Activated T-cell treated with anti-CD3 and anti-CD28 coated beads for 4 hours (primary cell): Measurements from ENCODE around the gene MBD3L3.
A peak's percentile ranks its signal among the peaks of the same experiment; 100 is the strongest.
"Not testable (repeated sequence)": the region's sequence is repeated elsewhere in the genome, so short reads cannot be mapped to it uniquely, and the experiment has no call there.

Experiments
- DNase-seq: peaks from one replicate; pipeline ENCODE4 v3.0.0-alpha.2; 2020

The MBD3L3 gene

DNA sequence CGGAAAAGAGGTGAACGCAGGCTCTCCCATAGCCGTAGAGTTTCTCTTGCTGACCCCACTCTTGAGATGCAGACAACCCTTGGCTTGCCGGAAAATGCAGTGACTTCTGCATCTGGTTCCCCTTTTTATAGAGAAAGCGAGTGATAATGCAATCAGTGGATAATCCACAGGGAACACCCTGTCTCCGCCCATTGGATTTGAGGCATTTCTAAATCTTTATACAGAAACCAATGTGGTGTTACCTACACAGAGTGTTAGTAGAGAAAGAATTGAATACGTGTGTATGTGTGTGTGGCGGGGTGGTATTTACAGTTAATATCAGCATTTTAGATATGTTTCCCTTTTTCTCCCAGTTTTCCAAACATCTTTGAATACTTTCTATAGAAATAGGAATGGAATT is at the start of gene MBD3L3:
Gene MBD3L3, minus strand, starts transcription at position 101 of the 400 bp plus-strand sequence. Its CDS starts 71 bp downstream, at position 30.
- not testable (repeated sequence) for DNase-seq

DNA sequence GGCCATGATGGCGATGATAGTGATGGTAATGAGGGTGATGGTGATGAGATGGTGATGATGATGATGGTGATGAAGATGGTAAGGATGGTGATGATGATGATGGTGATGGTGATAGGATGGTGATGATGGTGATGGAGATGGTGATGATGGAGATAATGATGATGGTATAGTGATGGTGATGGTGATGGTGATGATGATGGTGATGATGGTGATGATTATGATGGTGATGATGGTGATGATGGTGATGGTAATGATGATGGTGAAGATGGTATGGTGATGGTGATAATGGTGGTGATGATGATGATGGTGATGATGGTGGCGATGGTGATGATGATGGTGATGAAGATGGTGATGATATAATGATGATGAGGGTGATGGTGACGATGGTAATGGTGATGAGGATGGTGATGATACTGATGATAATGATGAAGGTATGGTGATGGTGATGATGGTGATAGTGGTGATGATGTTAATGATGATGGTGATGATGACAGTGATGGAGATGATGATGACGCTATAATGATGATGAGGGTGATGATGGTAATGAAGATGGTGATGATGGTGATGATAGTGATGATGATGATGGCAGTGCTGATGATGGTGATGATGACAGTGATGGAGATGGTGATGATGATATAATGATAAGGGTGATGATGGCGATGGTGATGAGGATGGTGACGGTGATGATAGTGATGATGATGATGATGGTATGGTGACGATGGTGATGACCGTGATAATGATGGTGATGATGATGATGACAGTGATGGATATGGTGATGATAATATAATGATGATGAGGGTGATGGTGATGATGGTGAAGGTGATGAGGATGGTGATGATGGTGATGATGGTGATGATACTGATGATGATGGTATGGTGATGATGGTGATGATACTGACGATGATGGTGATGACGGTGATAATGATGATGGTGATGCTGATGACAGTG is 48.5 kb upstream of the MBD3L3 start:
- no peak for DNase-seq

DNA sequence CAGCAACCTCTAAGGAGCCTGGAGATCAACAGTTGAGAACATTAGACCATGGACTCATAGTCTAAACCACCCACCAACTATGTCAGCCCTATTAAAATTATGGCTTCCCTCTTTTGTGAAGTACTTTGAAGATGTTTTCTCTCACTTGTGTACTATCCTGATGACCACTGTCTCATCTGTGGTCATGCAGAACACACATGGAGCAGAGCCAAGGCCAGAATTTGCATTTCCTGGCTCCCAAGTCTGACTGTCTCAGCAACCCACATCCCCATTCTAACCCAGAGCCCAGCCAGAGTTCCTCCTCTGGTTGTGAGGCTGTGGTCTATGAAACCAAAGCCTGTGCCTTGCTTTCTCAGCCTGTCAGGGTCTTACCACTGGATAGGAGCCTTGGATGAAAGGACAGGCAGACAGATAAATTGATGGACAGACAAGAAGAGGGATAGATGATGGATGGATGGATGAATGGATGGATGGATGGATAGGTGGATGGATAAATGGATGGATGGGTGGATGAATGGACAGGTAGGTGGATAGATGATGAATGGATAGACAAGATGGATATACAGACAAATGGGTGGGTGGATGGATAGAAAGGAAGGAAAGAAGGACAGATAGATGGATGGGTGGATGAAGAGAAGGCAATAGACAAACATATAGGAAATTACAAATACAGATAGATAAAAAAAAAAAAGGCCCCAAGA is 46.4 kb upstream of the MBD3L3 start:
- no peak for DNase-seq

DNA sequence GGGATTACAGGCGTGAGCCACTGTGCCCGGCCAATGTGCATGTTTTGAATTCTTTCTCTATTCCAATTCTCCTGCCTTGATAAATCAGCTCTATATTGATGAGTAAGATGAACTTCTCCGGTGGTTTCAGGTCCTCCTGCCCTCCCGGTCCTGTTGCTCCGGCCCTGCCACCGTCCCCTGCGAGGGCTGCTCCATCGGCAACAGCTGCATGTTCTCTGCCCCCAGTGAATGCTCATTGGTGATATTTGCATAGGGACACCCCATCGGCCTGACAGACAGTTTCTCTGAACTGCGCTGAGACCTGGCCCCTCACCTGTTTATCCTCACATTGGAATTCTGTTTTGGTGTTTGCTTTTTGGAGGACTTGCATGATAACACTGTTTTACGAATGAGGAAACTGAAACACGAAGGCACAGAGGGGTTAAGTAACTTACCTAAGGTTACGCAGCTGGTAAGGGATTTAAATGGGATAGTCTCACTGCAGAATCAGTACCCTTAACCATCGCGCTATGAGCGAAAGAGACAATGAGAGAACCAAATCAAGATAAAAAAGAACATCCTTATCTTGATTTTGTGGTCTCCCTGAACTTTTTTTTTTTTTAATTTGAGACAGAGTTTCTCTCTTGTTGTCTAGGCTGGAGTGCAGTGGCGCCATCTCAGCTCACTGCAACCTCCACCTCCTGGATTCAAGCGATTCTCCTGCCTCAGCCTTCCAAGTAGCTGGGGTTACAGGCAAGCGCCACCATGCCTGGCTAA is 43.2 kb upstream of the MBD3L3 start:
- no peak for DNase-seq

DNA sequence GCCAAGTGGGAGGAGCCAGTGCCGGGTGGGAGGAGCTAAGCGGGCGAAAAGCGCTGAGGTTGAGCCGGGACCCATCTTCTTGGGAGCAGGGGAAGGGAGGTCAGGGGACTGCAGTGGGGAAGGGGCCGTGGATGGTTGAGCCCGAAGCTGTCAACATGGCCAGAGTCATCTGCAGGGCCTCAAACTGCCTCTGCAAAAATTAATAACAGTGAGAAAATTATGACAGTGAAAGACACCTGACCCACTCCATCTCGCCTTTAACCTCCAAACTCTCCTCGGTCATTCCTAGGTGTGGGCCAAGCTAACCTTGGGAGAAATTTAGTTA is 41.1 kb upstream of the MBD3L3 start:
- peak; percentile 59 for DNase-seq

GRCh38 chr19:7098701-7099596 is 40.5 kb upstream of the MBD3L3 start:
- DNase-seq, result peak; percentile 79

DNA sequence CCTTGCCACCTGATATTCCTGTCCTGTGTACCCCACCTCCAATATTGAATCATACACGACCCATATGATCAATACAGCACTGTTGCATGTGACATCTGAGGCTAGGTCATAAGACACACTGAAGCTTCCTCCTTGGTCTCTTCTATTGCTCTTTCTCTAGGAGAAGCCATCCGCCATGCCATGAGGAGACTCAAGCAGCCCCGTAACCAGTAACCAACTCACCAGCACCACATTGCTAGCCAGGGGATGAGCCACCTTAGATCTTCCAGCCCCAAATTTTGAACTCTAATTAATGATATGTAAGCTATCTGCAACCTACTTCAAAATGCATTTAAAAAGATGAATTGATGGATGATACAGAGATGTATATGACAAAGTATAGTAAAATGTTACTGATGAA is 39.6 kb upstream of the MBD3L3 start:
- DNase-seq, result no peak

- DNase-seq, result no peak
Observed at GRCh38 chr19:7088999-7089398, 30.5 kb upstream of the MBD3L3 start.

- DNase-seq, result no peak
Observed at GRCh38 chr19:7083076-7083956, 24.8 kb upstream of the MBD3L3 start.

DNA sequence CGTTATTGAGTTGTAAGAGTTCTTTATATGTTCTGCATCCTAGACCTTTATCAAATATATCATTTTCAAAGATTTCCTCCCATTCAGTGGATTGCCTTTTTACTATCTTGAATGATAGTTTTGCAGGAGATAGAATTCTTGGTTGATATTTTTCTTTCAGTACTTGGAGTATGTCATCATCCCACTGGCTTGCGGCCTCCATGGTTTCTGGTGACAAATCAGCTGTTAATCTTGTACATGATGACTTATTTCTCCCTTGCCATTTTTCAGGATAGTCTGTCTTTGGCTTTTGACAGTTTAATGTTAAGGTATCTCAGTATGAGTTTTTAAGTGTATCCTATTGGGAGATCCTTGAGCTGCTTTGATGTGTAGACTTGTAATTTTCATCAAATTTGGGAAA is 19.5 kb upstream of the MBD3L3 start:
- DNase-seq, result no peak

GRCh38 chr19:7076151-7076550 is 17.7 kb upstream of the MBD3L3 start:
- DNase-seq, result no peak

DNA sequence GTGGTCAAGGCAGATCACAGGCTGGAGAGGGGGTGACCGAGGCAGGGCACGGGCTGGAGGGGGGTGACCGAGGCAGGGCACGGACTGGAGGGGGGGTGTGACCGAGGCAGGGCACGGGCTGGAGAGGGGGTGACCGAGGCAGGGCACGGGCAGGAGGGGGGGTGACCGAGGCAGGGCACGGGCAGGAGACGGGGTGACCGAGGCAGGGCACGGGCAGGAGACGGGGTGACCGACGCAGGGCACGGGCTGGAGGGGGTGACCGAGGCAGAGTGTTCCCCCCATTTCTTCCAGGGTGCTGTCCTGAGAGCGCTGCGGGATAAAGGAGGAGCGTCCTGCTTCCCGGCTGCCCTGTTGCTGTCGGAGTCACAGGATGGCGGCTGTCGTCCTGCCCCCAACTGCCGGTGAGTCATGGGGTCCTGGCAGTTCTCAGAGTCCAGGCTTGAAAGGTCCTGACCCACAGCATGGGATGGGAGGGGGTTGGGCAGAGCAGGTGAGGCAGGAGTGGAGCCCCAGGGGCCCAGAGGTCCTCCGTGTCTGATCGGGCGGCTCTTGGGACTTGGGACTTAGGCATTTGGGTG is 16.3 kb upstream of the MBD3L3 start:
- DNase-seq, result no peak

DNA sequence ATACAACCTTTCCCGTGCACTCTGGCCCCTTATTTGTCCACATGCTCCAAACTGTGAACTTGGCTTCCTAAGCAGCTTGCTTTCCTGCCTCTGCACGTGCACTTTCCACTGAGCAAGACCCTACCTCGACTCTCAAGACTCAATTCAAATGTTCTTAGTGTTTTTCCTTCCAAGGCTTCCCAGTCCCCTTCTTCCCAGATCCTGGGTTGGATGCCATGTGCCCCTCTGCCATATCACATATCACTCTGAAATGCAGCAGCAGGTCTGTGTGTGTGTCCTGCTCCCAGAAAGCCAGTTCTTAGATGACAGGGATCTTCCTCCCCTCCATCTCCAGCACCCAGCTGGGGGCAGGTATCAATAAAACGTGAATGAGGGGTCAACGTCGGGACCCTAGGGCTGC is 14.1 kb upstream of the MBD3L3 start:
- no peak for DNase-seq

DNA sequence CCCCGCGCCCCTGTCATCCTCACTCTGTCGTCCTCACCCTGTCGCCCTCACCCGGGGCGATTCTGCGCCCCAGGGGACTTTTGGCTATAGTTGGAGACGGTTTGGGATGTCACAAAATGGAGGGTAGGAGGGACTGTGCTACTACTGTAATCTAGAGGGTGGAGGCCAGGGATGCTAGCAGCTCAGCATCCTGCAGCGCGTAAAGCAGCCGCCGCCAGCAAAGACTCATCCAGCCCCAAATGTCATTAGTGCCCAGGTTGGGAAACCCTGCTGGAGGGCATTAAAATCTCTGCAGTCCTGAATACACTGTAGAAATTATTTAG is 11.4 kb upstream of the MBD3L3 start:
- no peak for DNase-seq

- peak; percentile 99 for DNase-seq
Observed at GRCh38 chr19:7069042-7069903, 10.8 kb upstream of the MBD3L3 start, which contains the start of gene ZNF557. Gene ZNF557, plus strand, starts transcription at chr19:7069703. Its CDS starts 5,372 bp downstream, at chr19:7075075.

GRCh38 chr19:7068599-7068998 is 10.1 kb upstream of the MBD3L3 start:
- no peak for DNase-seq

DNA sequence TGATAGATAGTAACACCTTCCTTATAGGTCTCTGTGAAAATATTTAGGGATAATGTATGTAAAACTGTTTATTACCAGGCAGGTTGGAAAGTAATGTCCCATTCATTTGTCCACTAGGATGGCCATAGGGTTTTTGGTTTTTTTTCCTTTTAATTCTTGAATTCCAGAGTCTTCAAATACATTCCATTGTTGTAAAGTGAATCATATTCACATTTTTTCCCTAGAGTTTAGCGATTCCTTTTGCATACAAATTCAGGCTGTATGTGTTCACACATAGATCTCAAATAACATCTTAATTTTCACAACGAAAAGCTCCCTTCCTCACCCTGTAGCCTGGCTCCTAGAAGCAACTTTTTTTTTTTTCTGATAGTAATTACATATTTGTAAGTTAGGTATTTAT is 9.2 kb upstream of the MBD3L3 start:
- no peak for DNase-seq

- not testable (repeated sequence) for DNase-seq
Observed at GRCh38 chr19:7067122-7067521, 8.6 kb upstream of the MBD3L3 start.

- no peak for DNase-seq
Observed at GRCh38 chr19:7063764-7064418, 5.4 kb upstream of the MBD3L3 start.
